CD14-positive monocyte (primary cell): Measurements from ENCODE around the gene TMEM191C. TPM values are rescaled to one million over a fixed set of nuclear protein-coding genes. Genes with fewer than 3 reads are reported as not detected.
"Not testable (repeated sequence)": the region's sequence is repeated elsewhere in the genome, so short reads cannot be mapped to it uniquely, and the experiment has no call there.

Source experiments
- DNase-seq, 3 donors: peaks; one replicate each; pipeline ENCODE4 v3.0.0-alpha.2; 2011 to 2022
- H2AFZ ChIP-seq: 2 replicates; pipeline ENCODE4 v1.6.0; 2012; ENCODE audit warnings: mild to moderate bottlenecking, low read depth, low read length, inconsistent platforms; ENCODE audit not compliant: insufficient read depth, poor library complexity, severe bottlenecking
- H3K27ac ChIP-seq, 2 donors: 1 replicate in 1 of 2; 2 replicates in 1 of 2; pipeline ENCODE4 v1.5.1; 2012 to 2013; ENCODE audit warnings: low read length in 2 of 2, control low read depth in 1 of 2, inconsistent platforms in 1 of 2, low read depth in 1 of 2, mild to moderate bottlenecking in 1 of 2
- H3K27me3 ChIP-seq, 2 donors: one replicate each; pipeline versions ENCODE4 v1.6.0 to v1.6.1; 2011 to 2013; ENCODE audit warnings: low read length in 2 of 2; ENCODE audit not compliant: control insufficient read depth in 2 of 2, insufficient read depth in 2 of 2
- H3K36me3 ChIP-seq, 2 donors: replicated peaks in 1 of 2; 1 replicate in 1 of 2; 2 replicates in 1 of 2; pipeline versions ENCODE4 v1.5.1 to v1.6.1; 2012 to 2013; ENCODE audit warnings: low read length in 2 of 2, control low read depth in 1 of 2, inconsistent platforms in 1 of 2, mild to moderate bottlenecking in 1 of 2; ENCODE audit not compliant: insufficient read depth in 2 of 2, control insufficient read depth in 1 of 2
- H3K4me1 ChIP-seq, 2 donors: 1 replicate in 1 of 2; 2 replicates in 1 of 2; pipeline versions ENCODE4 v1.5.1 to v1.6.1; 2012 to 2013; ENCODE audit warnings: low read length in 2 of 2, control low read depth in 1 of 2, inconsistent platforms in 1 of 2, mild to moderate bottlenecking in 1 of 2, moderate library complexity in 1 of 2; ENCODE audit not compliant: insufficient read depth in 2 of 2, control insufficient read depth in 1 of 2
- H3K4me2 ChIP-seq: replicated peaks from 2 replicates; pipeline ENCODE3; 2012; ENCODE audit warnings: low read length, moderate library complexity, mild to moderate bottlenecking; ENCODE audit not compliant: poor library complexity, severe bottlenecking; ENCODE audit errors: extremely low read depth
- H3K4me3 ChIP-seq, 3 experiments: fragments of 200-600 bp in 1 of 3; sonication (generic) in 1 of 3; replicated peaks in 1 of 3; 1 replicate in 2 of 3; 2 replicates in 1 of 3; pipeline ENCODE4 v1.5.1; 2011 to 2013; ENCODE audit warnings: low read length in 3 of 3, mild to moderate bottlenecking in 3 of 3, control low read depth in 2 of 3, low read depth in 2 of 3, inconsistent platforms in 1 of 3, moderate library complexity in 1 of 3
- H3K79me2 ChIP-seq: 2 replicates; pipeline ENCODE4 v1.6.0; 2012; ENCODE audit warnings: mild to moderate bottlenecking, control low read depth, inconsistent platforms, low read length, moderate library complexity; ENCODE audit not compliant: insufficient read depth
- H3K9ac ChIP-seq: 2 replicates; pipeline ENCODE4 v1.6.0; 2017; ENCODE audit warnings: low read length, mild to moderate bottlenecking; ENCODE audit not compliant: insufficient read depth, poor library complexity, severe bottlenecking
- H3K9me3 ChIP-seq, 2 donors: replicated peaks in 1 of 2; 1 replicate in 1 of 2; 2 replicates in 1 of 2; pipeline versions ENCODE4 v1.5.1 to v1.6.1; 2012 to 2013; ENCODE audit warnings: low read length in 2 of 2, control low read depth in 1 of 2; ENCODE audit not compliant: control insufficient read depth in 1 of 2, insufficient read depth in 1 of 2
- H4K20me1 ChIP-seq: 2 replicates; pipeline ENCODE4 v1.6.0; 2012; ENCODE audit warnings: mild to moderate bottlenecking, low read length, control low read depth, moderate library complexity; ENCODE audit not compliant: insufficient read depth
- H3K27ac Mint-ChIP-seq, 7 donors: one replicate each; pipeline ENCODE4 v1.8.0; 2020; ENCODE audit warnings: mild to moderate bottlenecking in 7 of 7, mixed read lengths in 7 of 7, moderate library complexity in 6 of 7, inconsistent platforms in 2 of 7
- H3K27me3 Mint-ChIP-seq, 3 donors: one replicate each; pipeline ENCODE4 v1.8.0; 2021 to 2022; ENCODE audit warnings: low read depth in 3 of 3, mild to moderate bottlenecking in 3 of 3, mixed read lengths in 3 of 3, moderate library complexity in 3 of 3, inconsistent platforms in 1 of 3
- H3K36me3 Mint-ChIP-seq, 2 donors: one replicate each; pipeline ENCODE4 v1.8.0; 2020; ENCODE audit warnings: mixed read lengths in 2 of 2, inconsistent platforms in 1 of 2, mild to moderate bottlenecking in 1 of 2
- H3K4me1 Mint-ChIP-seq: one replicate; pipeline ENCODE4 v1.8.0; 2020; ENCODE audit warnings: mild to moderate bottlenecking, mixed read lengths
- H3K4me3 Mint-ChIP-seq, 2 donors: one replicate each; pipeline ENCODE4 v1.8.0; 2020; ENCODE audit warnings: mild to moderate bottlenecking in 2 of 2, mixed read lengths in 2 of 2, moderate library complexity in 1 of 2
- H3K9me3 Mint-ChIP-seq, 7 donors: one replicate each; pipeline ENCODE4 v1.8.0; 2020 to 2022; ENCODE audit warnings: mixed read lengths in 7 of 7, mild to moderate bottlenecking in 6 of 7, moderate library complexity in 6 of 7, inconsistent platforms in 2 of 7
- WGBS: methylation state at CpG from one replicate; pipeline ENCODE4 v1.1.5; 2013; ENCODE audit warnings: missing lambda C conversion rate; ENCODE audit not compliant: insufficient coverage; 5-methylcytosine and 5-hydroxymethylcytosine counted together
- intact Hi-C, 2 donors: fragments of 100-400 bp; cut with micrococcal nuclease; formaldehyde crosslinking; loops; one replicate each; pipeline versions ENCODE4 v1.15.0 to v1.15.1; 2023
- polyA plus RNA-seq, 3 donors: library from polyadenylated mRNA; depleted of rRNA in 1 of 3; unstranded in 2 of 3; stranded (reverse) in 1 of 3; fragments of 300-500 nt in 2 of 3; fragments of >200 nt in 1 of 3; fragmentation: Illumina TruSeq in 2 of 3; gene quantifications; 1 replicate in 2 of 3; 2 replicates in 1 of 3; pipeline ENCODE4 v1.2.3, GENCODE V29; 2012 to 2021

Gene TMEM191C
- polyA plus RNA-seq, 3 donors = 1.6 to 4.5 (median 4.0) TPM

GRCh38 chr22:21484039-21484438 is 16.9 kb downstream of the TMEM191C start:
- intact Hi-C loops, H3K9ac ChIP-seq, H3K4me1 ChIP-seq, H3K4me1 Mint-ChIP-seq, H3K27me3 ChIP-seq, H3K4me3 ChIP-seq, H3K4me2 ChIP-seq, H4K20me1 ChIP-seq, H3K36me3 Mint-ChIP-seq, H3K36me3 ChIP-seq, H3K27ac Mint-ChIP-seq, H3K9me3 ChIP-seq, H3K79me2 ChIP-seq, H3K27ac ChIP-seq, H3K27me3 Mint-ChIP-seq, H2AFZ ChIP-seq, DNase-seq, H3K9me3 Mint-ChIP-seq, H3K4me3 Mint-ChIP-seq: not testable (repeated sequence)
- no CpG with 5 or more reads among the region's 14 CpGs for WGBS

GRCh38 chr22:21487723-21488122 is 20.5 kb downstream of the TMEM191C start:
- H3K27ac Mint-ChIP-seq, H3K79me2 ChIP-seq, H3K36me3 Mint-ChIP-seq, H3K4me1 Mint-ChIP-seq, H3K9ac ChIP-seq, H3K27me3 ChIP-seq, H2AFZ ChIP-seq, H3K9me3 Mint-ChIP-seq, H3K36me3 ChIP-seq, H3K4me2 ChIP-seq, H3K4me3 ChIP-seq, H3K9me3 ChIP-seq, H3K4me1 ChIP-seq, H3K27me3 Mint-ChIP-seq, intact Hi-C loops, H3K4me3 Mint-ChIP-seq, H3K27ac ChIP-seq, H4K20me1 ChIP-seq, DNase-seq: not testable (repeated sequence)
- WGBS = no CpG with 5 or more reads among the region's 17 CpGs

- WGBS = no CpG with 5 or more reads among the region's 11 CpGs
- H3K36me3 Mint-ChIP-seq, DNase-seq, H3K4me1 ChIP-seq, H4K20me1 ChIP-seq, H3K79me2 ChIP-seq, H3K4me3 Mint-ChIP-seq, H3K4me2 ChIP-seq, H3K27me3 ChIP-seq, H3K27me3 Mint-ChIP-seq, H3K4me3 ChIP-seq, H3K36me3 ChIP-seq, H3K4me1 Mint-ChIP-seq, H3K9ac ChIP-seq, H3K9me3 Mint-ChIP-seq, H3K27ac ChIP-seq, H2AFZ ChIP-seq, H3K9me3 ChIP-seq, intact Hi-C loops, H3K27ac Mint-ChIP-seq: not testable (repeated sequence)
Measured at GRCh38 chr22:21489149-21489680, 22.0 kb downstream of the TMEM191C start.

- H3K4me3 Mint-ChIP-seq, H3K27me3 ChIP-seq, H4K20me1 ChIP-seq, H3K4me3 ChIP-seq, H3K9me3 Mint-ChIP-seq, H3K4me2 ChIP-seq, H3K27me3 Mint-ChIP-seq, H3K27ac Mint-ChIP-seq, H3K4me1 Mint-ChIP-seq, H3K9ac ChIP-seq, H3K79me2 ChIP-seq, H2AFZ ChIP-seq, H3K4me1 ChIP-seq, H3K36me3 ChIP-seq, H3K36me3 Mint-ChIP-seq, H3K27ac ChIP-seq, H3K9me3 ChIP-seq, DNase-seq, intact Hi-C loops: not testable (repeated sequence)
- no CpG with 5 or more reads among the region's 6 CpGs for WGBS
Measured at GRCh38 chr22:21490556-21490955, 23.4 kb downstream of the TMEM191C start.
